ENCODE data around the gene PUM1.
"Not testable (repeated sequence)": the region's sequence is repeated elsewhere in the genome, so short reads cannot be mapped to it uniquely, and the experiment has no call there.

The PUM1 gene

DNA sequence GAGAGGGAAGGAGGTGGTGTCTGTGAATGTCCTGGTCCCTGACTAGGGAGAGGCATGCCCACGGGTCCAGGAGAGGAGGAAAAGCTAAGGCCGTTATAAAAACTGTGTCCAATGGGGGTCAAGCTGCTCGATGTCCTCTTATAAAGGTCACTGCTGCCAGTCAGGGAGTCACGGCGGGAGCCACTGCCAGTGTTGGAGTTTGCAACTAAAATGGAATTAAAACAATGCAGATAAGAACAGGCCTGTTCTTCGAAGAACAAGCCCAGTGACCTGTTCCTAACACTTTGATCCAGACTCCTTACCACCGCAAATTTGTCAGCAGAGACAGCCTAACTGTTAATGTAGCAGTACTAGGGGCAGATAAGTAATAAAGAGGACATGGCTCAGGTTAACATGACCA is 100.8 kb downstream of the PUM1 start:
- DNase-seq (ENCODE audit: low read depth) = no peak

- no peak for DNase-seq (ENCODE audit: low read depth)
Measured at GRCh38 chr1:30962609-30963508, 102.7 kb downstream of the PUM1 start.

- DNase-seq (ENCODE audit: low read depth) = no peak
Measured at GRCh38 chr1:30957560-30958222, 107.8 kb downstream of the PUM1 start.

- no peak for DNase-seq (ENCODE audit: low read depth)
Measured at GRCh38 chr1:30955448-30956015, 110.0 kb downstream of the PUM1 start.

GRCh38 chr1:30953685-30954084 is 111.8 kb downstream of the PUM1 start:
- DNase-seq (ENCODE audit: low read depth) = no peak

DNA sequence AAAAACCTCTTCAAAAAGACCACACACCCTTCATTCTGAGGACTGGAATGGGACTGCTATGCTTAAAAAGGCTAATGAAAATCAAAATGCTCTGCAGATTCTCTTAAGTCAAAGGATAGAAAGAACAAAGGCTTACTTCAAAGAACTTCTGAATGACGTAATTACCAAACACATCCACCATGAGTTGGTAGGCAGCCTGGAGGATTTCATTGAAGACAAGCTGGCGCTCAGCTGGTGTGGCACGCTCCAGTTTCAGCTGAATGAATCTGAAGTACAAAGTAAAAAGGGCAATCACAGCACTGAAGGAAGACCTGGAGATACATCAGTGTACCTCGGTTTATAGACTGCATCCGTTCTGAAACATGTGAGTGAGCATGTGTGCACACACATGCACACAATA is 113.4 kb downstream of the PUM1 start:
- DNase-seq (ENCODE audit: low read depth) = no peak

GRCh38 chr1:30950700-30951099 is 114.8 kb downstream of the PUM1 start:
- no peak for DNase-seq (ENCODE audit: low read depth)

DNA sequence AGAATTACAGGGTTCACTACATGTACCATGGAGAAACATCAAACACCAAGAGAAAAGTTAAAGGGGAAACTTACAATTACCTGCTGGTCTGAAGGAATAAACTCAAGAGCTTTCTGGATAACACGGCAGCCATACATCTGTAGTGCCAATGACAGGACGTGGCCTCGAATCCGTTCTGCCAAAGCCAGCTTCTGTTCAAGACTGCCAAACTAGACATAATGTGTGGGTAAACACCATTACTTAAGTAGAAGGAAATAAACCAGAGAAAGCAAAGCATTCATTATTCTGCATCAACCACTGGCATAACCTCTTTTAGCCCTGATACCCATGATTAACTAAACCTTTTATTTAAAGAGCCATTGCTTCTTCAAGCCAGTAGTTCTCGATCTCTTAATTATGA is 115.5 kb downstream of the PUM1 start:
- no peak for DNase-seq (ENCODE audit: low read depth)

DNA sequence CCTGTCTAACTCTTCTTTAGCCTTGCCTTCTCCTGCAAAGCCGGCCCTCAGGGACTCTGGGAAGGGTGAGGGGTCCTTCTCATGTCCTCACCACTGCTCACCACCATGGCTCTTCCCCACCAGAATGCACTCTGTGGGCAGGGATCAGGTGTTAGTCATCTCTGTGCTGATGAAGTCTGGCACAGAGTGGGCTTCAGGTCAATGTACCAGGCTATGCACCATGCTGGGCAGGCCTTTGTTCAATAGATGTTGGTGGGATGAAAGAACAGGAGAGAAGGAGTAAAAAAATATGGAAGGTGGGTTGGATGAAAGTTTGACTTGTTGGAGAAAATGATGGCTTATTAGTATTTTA is 116.1 kb downstream of the PUM1 start:
- DNase-seq (ENCODE audit: low read depth) = not testable (repeated sequence)

- DNase-seq (ENCODE audit: low read depth) = not testable (repeated sequence)
Measured at GRCh38 chr1:30948813-30949486, 116.6 kb downstream of the PUM1 start.

GRCh38 chr1:30948278-30948677 is 117.2 kb downstream of the PUM1 start:
- no peak for DNase-seq (ENCODE audit: low read depth)

GRCh38 chr1:30947212-30947611 is 118.3 kb downstream of the PUM1 start:
- no peak for DNase-seq (ENCODE audit: low read depth)

DNA sequence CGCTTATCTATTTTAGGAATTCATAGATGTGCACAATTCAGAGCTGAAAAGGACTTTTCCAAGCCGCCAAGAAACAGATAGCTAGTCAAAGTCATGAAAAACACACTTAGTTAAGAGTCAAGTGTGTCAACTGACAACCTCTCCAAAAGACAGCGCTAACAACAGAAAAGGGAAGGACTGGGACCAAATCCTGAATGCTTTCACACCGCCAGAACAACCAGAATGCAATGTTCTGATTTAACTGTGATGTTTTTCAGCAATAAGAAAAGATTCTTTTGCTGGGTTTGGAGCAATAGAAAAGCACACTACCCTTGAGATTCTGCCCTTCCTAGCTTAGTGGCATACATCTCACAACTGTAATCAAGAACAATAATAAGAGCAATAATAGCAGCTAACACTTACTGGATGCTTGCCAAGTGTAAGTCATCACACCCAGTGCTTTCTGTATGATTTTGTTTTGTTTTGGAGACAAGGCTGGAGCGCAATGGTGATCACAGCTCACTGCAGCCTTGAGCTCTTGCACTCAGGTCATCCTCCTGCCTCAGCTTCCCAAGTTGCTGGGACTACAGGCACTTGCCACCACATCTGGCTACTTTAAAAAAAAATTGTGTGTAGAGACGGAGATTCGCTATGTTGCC is 123.1 kb downstream of the PUM1 start:
- DNase-seq (ENCODE audit: low read depth) = no peak

- DNase-seq (ENCODE audit: low read depth) = no peak
Measured at GRCh38 chr1:30940541-30940940, 125.0 kb downstream of the PUM1 start.

DNA sequence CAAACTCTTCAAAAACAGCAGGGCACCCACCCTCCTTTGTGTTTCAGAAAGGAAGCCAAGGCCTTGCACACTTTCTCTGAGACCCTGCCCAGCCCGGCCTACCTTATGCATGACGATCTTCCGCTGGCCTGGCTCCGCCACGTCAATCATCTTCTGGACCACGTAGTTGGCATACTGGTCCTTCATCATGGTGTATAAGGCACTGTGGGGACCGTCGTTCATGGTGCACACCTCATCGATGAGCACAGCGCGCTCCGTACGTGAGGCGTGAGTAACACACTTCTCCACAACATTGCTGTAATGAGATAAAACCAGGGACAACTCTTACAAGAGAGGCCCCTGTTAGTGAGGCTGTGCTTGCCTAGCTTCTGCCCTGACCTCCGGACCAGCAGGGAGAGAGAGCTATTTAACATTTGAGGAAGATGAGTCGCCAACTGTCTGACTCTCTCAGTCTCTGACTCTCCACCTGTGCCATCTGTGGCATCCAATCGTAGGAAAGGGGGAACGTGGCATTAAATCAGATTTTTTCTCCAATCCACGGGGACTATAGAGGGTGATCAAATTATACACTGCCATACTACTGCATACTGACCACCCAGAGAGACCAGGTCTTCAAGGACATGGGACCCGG is 128.9 kb downstream of the PUM1 start:
- no peak for DNase-seq (ENCODE audit: low read depth)

DNA sequence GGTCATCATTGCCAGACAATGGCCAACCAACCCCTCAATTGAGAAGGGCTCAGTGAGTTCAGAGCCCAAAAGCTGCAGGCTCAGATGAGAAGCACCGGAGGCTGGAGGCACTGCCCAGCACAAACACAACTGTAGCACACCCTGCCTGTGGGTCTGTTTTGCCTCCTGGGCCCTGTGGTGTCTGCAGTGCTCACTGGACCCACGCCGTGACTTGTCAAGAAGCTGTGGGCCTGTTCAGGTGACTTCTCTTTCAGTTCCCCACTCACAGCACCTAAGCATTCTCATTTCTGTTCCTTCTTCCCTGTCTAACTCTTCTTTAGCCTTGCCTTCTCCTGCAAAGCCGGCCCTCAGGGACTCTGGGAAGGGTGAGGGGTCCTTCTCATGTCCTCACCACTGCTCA is 129.8 kb downstream of the PUM1 start:
- DNase-seq (ENCODE audit: low read depth) = not testable (repeated sequence)

- DNase-seq (ENCODE audit: low read depth) = no peak
Measured at GRCh38 chr1:30934613-30935012, 130.9 kb downstream of the PUM1 start.

DNA sequence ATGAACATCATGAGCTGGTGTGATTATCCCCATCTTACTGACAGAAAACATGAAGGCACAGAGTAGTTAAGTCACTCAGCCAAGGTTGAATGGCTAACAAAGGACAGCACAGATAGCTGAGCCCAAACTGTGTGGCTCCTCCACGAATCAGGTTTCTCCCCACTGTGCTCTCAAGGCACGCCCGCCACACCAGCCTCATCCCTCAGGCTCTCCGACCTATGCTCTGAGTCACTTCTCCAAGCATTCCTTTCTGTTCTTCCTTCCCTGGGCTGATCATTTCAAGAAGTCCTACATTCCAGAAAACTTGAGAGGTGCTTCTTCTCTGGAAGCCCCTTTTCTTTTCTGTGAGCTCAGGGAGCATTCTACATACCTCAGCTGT is 131.7 kb downstream of the PUM1 start:
- DNase-seq (ENCODE audit: low read depth) = no peak

GRCh38 chr1:30930631-30931173 is 134.8 kb downstream of the PUM1 start:
- no peak for DNase-seq (ENCODE audit: low read depth)

DNA sequence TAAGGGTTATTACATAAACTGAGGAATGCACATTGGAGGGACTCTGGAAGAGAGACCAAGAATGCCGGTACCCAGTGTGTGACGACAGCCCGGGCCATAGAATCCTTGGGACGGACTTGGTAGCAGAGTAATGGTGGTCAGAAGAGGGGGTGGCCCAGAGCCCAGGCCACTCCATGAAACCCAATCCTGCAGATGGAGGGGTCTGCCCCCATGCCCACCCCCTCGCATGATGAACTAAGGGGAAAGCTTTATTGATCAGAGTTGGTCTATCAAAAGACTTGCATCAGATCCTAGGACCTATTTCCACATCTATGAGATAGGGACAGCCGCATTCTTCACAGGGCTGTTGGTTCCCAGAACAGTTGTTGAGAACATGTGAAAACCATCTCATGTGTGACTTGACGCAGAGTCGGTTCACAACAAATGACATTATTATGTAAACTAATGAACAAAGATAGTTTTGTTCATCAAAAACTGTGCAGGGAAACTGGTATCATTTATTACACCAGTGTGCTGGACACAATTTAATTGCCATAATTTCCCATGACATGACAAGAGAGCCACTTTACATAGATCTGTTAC is 135.5 kb downstream of the PUM1 start:
- no peak for DNase-seq (ENCODE audit: low read depth)
